ENCODE results near the gene RBM23. TPM values are rescaled to one million over a fixed set of nuclear protein-coding genes. Genes with fewer than 3 reads are reported as not detected.

RBM23 gene
- polyA plus RNA-seq, 2 of the 4 experiments (the other 2 are of a cell fraction): 65.8 to 68.0 TPM

DNA sequence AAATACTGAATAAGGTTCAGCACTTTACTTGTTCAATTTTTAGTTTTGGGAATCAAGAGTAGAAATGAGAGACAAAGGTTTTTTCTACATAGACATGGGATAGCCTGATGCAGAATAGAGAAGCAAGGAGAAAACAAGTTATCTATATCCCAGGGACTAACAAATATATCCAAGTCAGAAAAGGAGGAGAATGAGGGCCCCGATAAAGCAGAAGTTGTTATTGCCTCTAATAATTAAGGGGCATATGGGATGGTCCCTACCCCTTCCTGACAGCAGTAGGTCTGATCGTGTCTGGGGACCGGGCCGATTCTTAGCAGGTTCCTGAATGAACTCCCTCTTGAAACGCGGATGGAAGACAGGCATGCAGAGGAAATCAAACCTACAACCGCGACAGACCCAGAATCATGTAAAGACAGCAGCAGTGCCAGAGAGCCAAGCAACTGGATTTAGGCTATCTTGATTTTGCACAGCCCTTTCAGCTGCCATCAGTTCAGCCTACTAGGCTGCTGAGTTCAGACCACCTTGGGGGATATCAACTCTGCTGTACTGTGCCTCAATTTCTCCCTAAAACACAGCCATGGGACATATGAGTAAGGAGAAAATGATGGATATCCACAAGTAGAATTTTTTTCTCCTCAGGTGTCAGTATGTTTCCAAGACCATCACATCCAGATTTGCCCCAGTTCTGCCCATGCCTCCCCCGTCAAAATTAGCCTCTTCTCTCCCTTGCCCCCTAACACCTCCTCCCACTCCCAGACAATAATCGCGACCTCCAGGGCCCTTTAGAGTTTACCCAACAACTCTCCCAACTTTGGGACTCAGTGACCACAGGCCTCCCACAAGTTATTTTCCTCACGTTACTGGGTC is 9.5 kb upstream of the RBM23 start:
- POLR2A ChIA-PET: interaction anchor here (0.6 to 3.8 kb wide), 15 partner anchors 9 to 339 kb away, joined by 3 to 51 read pairs (median 6); partner anchors contain the start of genes ACIN1, AJUBA, C14orf119 and CDH24
- FAIRE-seq: no peak
- TF ChIP-seq HEYL (CRISPR knock-in tag; IDR thresholded peaks at IDR 0.05) (no peak), POLR2A (IDR thresholded peaks at IDR 0.05; ENCODE audit: low read length) (no peak), FOSL2 (IDR thresholded peaks at IDR 0.05) (no peak), FOSL2 (CRISPR knock-in tag; IDR thresholded peaks at IDR 0.05) (no peak), ZNF302 (CRISPR knock-in tag; IDR thresholded peaks at IDR 0.05) (no peak), CHD2 (IDR thresholded peaks at IDR 0.05; ENCODE audit: low read length, partially characterized antibody) (no peak), NFE2L2 (conservative IDR thresholded peaks at IDR 0.05; ENCODE audit: low read length) (no peak), RFX5 (IDR thresholded peaks at IDR 0.05) (no peak), CHD4 (IDR thresholded peaks at IDR 0.05; ENCODE audit: borderline replicate concordance) (no peak)
- TF ChIP-seq, protein P1, sequence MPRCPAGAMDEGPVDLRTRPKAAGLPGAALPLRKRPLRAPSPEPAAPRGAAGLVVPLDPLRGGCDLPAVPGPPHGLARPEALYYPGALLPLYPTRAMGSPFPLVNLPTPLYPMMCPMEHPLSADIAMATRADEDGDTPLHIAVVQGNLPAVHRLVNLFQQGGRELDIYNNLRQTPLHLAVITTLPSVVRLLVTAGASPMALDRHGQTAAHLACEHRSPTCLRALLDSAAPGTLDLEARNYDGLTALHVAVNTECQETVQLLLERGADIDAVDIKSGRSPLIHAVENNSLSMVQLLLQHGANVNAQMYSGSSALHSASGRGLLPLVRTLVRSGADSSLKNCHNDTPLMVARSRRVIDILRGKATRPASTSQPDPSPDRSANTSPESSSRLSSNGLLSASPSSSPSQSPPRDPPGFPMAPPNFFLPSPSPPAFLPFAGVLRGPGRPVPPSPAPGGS (IDR thresholded peaks at IDR 0.05): no peak
- TF ChIP-seq, protein P2, sequence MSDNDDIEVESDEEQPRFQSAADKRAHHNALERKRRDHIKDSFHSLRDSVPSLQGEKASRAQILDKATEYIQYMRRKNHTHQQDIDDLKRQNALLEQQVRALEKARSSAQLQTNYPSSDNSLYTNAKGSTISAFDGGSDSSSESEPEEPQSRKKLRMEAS (IDR thresholded peaks at IDR 0.05): no peak
- TF ChIP-seq, protein P3, sequence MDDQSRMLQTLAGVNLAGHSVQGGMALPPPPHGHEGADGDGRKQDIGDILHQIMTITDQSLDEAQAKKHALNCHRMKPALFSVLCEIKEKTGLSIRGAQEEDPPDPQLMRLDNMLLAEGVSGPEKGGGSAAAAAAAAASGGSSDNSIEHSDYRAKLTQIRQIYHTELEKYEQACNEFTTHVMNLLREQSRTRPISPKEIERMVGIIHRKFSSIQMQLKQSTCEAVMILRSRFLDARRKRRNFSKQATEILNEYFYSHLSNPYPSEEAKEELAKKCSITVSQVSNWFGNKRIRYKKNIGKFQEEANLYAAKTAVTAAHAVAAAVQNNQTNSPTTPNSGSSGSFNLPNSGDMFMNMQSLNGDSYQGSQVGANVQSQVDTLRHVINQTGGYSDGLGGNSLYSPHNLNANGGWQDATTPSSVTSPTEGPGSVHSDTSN (IDR thresholded peaks at IDR 0.05): no peak
- CTCF ChIA-PET: interaction anchor here (0.6 to 4.5 kb wide), 20 partner anchors 8 to 272 kb away, joined by 3 to 83 read pairs (median 10); partner anchors contain the start of genes AJUBA, CDH24, HAUS4 and RBM23
- no peak for DNase-seq (ENCODE audit: low read depth in 1 of 2, low spot score in 1 of 2)
- H3K4me2 ChIP-seq: peak overlapping the region; percentile 95
- ATAC-seq: no peak
- no peaks in the 10 kb centered on the region for H3K9me3 ChIP-seq
- 9% methylated on average over 12 of the region's 12 CpGs for WGBS (ENCODE audit: missing lambda C conversion rate)
- peak overlapping the region; percentile 73 for H3K4me3 ChIP-seq
- peaks cover 22% of the 10 kb centered on the region for H3K4me1 ChIP-seq
- H3K27ac ChIP-seq: peak overlapping the region; percentile 82 to 90

DNA sequence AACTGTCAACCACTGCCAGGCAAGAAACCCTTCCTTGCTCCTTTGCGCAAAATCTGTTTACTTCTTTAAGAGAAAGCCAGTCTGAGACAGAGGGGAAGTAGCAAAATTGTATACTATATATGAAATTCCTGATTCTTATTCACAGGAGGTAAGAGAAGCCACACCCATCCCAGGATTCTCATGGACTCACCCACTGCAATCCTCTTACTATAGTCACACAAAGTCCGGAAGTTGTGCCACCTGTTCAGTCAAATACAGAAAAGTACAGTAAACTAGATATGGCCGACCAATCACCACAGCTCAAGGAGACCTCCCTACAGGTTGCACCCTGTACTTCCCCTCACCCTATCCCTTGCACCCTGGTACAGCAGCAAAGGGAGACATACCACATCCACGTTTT is 7.4 kb upstream of the RBM23 start:
- Histone ChIP-seq H3K4me3 (no peak overlapping the region), H3K4me2 (0 out of 3 replicates have a peak overlapping the region, but pooled peaks have one; percentile 6), H3K27ac (no peak overlapping the region), H3K9me3 (no peaks in the 10 kb centered on the region), H3K4me1 (peaks cover 33% of the 10 kb centered on the region)
- CTCF ChIA-PET: interaction anchor here (1.2 to 2.2 kb wide), 2 partner anchors 26 to 356 kb away, joined by 4 to 10 read pairs; no protein-coding TSS in a partner anchor
- POLR2A ChIA-PET: no interaction called here
- no peak for ATAC-seq
- TF ChIP-seq NR3C1 (IDR thresholded peaks at IDR 0.05) (no peak), ZNF302 (CRISPR knock-in tag; IDR thresholded peaks at IDR 0.05) (no peak), ZSCAN20 (CRISPR knock-in tag; IDR thresholded peaks at IDR 0.05) (no peak), KDM1A (IDR thresholded peaks at IDR 0.05; ENCODE audit: low read depth) (no peak), MAZ (IDR thresholded peaks at IDR 0.05; ENCODE audit: borderline replicate concordance, low read depth, low read length) (no peak), JUNB (IDR thresholded peaks at IDR 0.05) (no peak), RAD21 (conservative IDR thresholded peaks at IDR 0.05 in 1 of 2, IDR thresholded peaks at IDR 0.05 in 1 of 2) (no peak), HOXA7 (CRISPR knock-in tag; IDR thresholded peaks at IDR 0.05) (no peak), POLR2AphosphoS2 (conservative IDR thresholded peaks at IDR 0.05; ENCODE audit: low read length) (no peak), MAFK (IDR thresholded peaks at IDR 0.05; ENCODE audit: partially characterized antibody) (no peak), POLR2A (IDR thresholded peaks at IDR 0.05; ENCODE audit: low read length) (no peak), NFE2L2 (conservative IDR thresholded peaks at IDR 0.05; ENCODE audit: low read length) (no peak), CEBPB (IDR thresholded peaks at IDR 0.05) (no peak), SREBF2 (IDR thresholded peaks at IDR 0.05) (no peak)
- TF ChIP-seq, protein P1 (IDR thresholded peaks at IDR 0.05): no peak
- FAIRE-seq: no peak
- WGBS (ENCODE audit: missing lambda C conversion rate): 79% methylated on average over 4 of the region's 4 CpGs
- peak in 1 of 2 experiments; percentile 27 for DNase-seq (ENCODE audit: low read depth in 1 of 2, low spot score in 1 of 2)
